Spleen (tissue), 7 donors: Measurements from ENCODE around the gene EIF3A.

Source experiments
- POLR2A ChIP-seq, 3 donors: fragments of 450-650 bp; IDR thresholded peaks; one replicate each; pipeline ENCODE4 v1.5.1; 2017; ENCODE audit warnings: antibody characterized with exemption in 3 of 3, mild to moderate bottlenecking in 1 of 3
- POLR2AphosphoS5 ChIP-seq, 3 donors: sonication (generic); formaldehyde crosslinking; IDR thresholded peaks; one replicate each; pipeline ENCODE4 v1.5.1; 2017; ENCODE audit warnings: antibody characterized with exemption in 3 of 3
- TF ChIP-seq, protein P1 (sequence below), 11 experiments: fragments of 200-600 bp in 7 of 11; fragments of 450-650 bp in 4 of 11; sonication (generic) in 4 of 11; IDR thresholded peaks in 8 of 11; conservative IDR thresholded peaks in 3 of 11; 1 replicate in 7 of 11; 2 replicates in 4 of 11; pipeline versions ENCODE4 v1.4.0 to v1.8.0; 2016 to 2021; ENCODE audit warnings: antibody characterized with exemption in 11 of 11, inconsistent platforms in 4 of 11, mild to moderate bottlenecking in 1 of 11
- donor health status: DM: no; HTN: no; CAD: no; lungs with moderate emphysema.
- donor health status: DM: no; HTN: no; CAD: no.
- donor health status: DM: no; HTN: no; CAD: no.

GRCh38 chr10:119080521-119081259, at the start of gene EIF3A:
- TF ChIP-seq POLR2A (IDR thresholded peaks at IDR 0.05), result peak; percentile 45 to 85 (median 80)
- TF ChIP-seq, protein P1, sequence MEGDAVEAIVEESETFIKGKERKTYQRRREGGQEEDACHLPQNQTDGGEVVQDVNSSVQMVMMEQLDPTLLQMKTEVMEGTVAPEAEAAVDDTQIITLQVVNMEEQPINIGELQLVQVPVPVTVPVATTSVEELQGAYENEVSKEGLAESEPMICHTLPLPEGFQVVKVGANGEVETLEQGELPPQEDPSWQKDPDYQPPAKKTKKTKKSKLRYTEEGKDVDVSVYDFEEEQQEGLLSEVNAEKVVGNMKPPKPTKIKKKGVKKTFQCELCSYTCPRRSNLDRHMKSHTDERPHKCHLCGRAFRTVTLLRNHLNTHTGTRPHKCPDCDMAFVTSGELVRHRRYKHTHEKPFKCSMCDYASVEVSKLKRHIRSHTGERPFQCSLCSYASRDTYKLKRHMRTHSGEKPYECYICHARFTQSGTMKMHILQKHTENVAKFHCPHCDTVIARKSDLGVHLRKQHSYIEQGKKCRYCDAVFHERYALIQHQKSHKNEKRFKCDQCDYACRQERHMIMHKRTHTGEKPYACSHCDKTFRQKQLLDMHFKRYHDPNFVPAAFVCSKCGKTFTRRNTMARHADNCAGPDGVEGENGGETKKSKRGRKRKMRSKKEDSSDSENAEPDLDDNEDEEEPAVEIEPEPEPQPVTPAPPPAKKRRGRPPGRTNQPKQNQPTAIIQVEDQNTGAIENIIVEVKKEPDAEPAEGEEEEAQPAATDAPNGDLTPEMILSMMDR (IDR thresholded peaks at IDR 0.05 in 8 of 11, conservative IDR thresholded peaks at IDR 0.05 in 3 of 11), result peak in 4 of 11 experiments; percentile 23 to 33 (median 28)
- peak; percentile 99 for TF ChIP-seq POLR2AphosphoS5 (IDR thresholded peaks at IDR 0.05)
